Fibroblast of lung (primary cell): ENCODE data around the gene TRPM5.

Experiments used
- EZH2 ChIP-seq: IDR thresholded peaks from 2 replicates; pipeline ENCODE4 v1.5.1; 2012; ENCODE audit warnings: low read length, control low read depth, mild to moderate bottlenecking; ENCODE audit errors: missing control alignments
- TF ChIP-seq, protein P1 (sequence below), 2 donors: IDR thresholded peaks in 1 of 2; conservative IDR thresholded peaks in 1 of 2; 1 replicate in 1 of 2; 2 replicates in 1 of 2; pipeline ENCODE4 v1.5.1; 2011 to 2012; ENCODE audit warnings: low read length in 2 of 2, control low read depth in 1 of 2, inconsistent platforms in 1 of 2, low read depth in 1 of 2, mild to moderate bottlenecking in 1 of 2

DNA sequence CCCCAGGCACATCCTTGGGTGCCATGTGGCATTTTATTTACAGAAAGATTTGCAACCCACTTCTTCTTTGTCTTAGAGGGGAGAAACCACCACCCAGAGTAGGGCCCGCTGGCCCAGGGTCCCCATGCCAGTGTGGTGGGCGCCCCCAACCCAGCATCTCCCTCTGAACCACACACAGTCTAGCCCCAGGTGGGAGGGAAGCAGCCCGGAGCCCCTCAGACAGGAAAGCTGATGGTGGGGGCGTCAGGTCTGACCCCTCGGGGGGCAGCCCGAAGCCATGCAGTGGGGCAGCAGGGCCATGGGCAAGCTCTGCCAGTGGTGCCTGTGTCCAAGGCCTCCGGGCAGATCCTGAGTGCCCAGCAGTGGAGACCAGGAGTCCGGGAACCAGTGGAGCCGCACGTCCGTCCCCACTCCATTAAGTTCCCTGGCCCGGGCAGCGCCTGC, 11.7 kb downstream of the TRPM5 start:
- TF ChIP-seq, protein P1, sequence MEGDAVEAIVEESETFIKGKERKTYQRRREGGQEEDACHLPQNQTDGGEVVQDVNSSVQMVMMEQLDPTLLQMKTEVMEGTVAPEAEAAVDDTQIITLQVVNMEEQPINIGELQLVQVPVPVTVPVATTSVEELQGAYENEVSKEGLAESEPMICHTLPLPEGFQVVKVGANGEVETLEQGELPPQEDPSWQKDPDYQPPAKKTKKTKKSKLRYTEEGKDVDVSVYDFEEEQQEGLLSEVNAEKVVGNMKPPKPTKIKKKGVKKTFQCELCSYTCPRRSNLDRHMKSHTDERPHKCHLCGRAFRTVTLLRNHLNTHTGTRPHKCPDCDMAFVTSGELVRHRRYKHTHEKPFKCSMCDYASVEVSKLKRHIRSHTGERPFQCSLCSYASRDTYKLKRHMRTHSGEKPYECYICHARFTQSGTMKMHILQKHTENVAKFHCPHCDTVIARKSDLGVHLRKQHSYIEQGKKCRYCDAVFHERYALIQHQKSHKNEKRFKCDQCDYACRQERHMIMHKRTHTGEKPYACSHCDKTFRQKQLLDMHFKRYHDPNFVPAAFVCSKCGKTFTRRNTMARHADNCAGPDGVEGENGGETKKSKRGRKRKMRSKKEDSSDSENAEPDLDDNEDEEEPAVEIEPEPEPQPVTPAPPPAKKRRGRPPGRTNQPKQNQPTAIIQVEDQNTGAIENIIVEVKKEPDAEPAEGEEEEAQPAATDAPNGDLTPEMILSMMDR (conservative IDR thresholded peaks at IDR 0.05 in 1 of 2, IDR thresholded peaks at IDR 0.05 in 1 of 2; ENCODE audit: low read depth in 1 of 2, low read length in 2 of 2): no peak
- no peak for TF ChIP-seq EZH2
